CD4-positive, alpha-beta T cell treated with Interleukin-2 at 100 ng/mL for 4 hours (primary cell): ENCODE measurements around the gene KMT2C.

Experiments
- DNase-seq: peaks from one replicate; pipeline ENCODE4 v3.0.0-alpha.2; 2020; ENCODE audit warnings: low spot score

Gene KMT2C

GRCh38 chr7:152203095-152203494 lies 232.7 kb downstream of the KMT2C start:
- no peak for DNase-seq

GRCh38 chr7:152202056-152202455 lies 233.7 kb downstream of the KMT2C start:
- DNase-seq = no peak

DNA sequence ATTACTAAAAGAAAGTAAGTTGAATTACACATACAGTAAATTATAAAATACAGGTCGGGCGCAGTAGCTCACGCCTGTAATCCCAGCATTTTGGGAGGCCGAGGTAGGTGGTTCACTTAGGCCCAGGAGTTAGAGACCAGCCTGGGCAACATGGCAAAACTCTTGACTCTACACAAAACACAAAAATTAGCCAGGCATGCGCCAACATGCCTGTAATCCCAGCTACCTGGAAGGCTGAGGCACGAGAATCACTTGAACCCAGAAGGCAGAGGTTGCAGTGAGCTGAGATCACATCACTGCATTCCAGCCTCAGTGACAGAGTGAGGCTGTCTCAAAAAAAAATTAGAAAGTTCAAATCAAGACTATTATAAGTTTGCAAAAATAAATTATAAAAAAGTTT lies 235.4 kb downstream of the KMT2C start:
- no peak for DNase-seq

DNA sequence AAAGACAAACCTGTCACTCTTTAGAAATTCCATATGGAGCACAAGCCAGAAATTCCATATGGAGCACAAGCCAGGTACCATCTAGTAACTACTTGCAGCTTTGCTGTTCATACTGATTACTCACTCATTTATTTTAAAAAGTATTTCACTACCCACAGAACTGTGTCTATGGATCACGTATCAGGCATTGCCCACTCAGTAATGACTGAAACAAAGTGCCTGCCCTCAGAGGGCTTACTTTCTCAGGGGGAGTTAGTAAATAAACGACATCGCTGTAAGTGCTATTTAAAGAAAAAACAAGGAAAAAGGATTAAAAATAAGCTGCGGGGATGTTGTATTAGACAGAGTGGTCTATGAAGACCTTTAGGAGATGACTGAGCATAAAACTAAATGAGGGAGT lies 239.4 kb downstream of the KMT2C start:
- no peak for DNase-seq

GRCh38 chr7:152193880-152194279 lies 241.9 kb downstream of the KMT2C start:
- DNase-seq = no peak

- no peak for DNase-seq
These were observed 246.7 kb downstream of the KMT2C start for GRCh38 chr7:152189061-152189460.

- no peak for DNase-seq
These were observed 250.2 kb downstream of the KMT2C start for GRCh38 chr7:152185558-152185957.

GRCh38 chr7:152180587-152180986 lies 255.2 kb downstream of the KMT2C start:
- DNase-seq = no peak

- no peak for DNase-seq
These were observed 255.8 kb downstream of the KMT2C start for GRCh38 chr7:152180048-152180447.

DNA sequence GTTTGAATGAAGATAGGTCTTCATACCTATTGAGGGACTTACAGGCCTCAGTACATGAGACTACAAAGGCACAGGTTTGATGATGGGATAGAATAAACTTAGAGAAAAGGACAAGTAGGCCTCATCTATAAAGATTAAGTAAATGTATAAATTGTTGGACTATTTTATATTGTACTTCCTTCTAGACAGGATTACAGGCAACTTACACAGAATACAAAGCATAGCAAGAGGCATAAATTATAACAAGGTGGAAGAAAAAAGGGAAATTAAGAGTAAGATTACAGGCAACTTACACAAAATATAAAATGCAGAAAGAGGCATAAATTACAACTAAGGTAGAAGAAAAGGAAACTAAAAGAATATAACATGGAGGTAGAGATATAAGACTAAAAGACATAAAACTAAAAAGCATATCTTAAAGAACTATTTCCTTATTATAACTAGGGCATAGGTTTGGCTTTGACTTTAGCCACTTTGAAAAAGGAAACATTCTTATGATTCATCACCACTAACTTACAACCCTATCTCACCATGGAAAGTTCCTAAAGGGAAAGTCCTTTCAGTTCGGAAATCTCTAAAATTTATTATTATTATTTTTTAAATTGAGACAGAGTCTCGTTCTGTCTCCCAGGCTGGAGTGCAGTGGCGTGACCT lies 257.3 kb downstream of the KMT2C start:
- DNase-seq = no peak

- no peak for DNase-seq
These were observed 258.0 kb downstream of the KMT2C start for GRCh38 chr7:152177681-152178404.

DNA sequence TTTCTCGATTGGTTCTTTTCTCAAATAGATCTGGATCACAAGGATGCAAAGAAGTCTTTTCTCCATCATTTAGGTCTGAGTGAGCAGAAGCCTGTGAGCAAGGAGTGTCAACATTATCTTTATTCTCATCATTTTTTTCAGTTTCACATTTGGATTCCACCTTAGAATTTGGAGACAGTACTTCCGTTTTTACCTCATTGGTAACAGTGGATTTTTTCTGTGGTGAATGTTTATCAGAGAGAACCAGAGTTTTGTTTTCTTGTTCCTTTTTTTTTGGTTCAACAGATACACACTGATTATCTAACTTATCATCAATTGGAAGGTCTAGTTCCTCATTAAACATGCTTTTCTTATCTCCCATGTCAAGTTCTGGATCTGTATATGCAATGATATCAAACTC lies 259.0 kb downstream of the KMT2C start:
- DNase-seq = no peak

DNA sequence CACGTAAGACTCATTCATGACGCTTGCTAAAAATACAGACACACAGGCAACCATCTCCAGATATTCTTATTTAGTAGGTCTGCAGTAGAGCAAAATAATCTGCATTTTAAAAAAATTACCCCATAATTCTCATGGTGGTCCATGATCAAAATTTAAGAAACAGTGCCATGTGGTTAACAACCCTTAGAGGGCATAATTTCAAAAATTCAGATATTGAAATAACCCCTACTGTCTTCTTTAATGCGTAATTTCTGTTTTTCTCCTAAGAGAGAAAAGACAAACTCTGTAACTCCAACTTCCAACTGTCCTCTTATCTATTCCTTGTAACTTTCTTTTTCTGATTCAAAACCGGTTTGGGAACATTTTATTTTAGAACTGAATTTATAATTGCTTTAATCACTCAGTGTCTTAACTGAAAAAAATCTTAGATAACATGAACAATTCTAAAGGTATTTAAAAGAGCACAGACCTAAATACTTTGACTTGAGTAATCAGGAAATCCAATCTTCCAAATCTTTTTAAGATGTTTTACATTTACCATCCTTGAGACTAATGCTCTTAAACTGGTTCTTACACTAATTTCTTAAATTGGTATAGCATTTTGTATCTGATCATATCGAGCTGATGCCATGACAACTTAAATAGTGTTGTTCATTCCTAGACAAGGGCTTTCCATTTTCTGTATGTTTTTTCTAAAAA lies 262.3 kb downstream of the KMT2C start:
- no peak for DNase-seq

DNA sequence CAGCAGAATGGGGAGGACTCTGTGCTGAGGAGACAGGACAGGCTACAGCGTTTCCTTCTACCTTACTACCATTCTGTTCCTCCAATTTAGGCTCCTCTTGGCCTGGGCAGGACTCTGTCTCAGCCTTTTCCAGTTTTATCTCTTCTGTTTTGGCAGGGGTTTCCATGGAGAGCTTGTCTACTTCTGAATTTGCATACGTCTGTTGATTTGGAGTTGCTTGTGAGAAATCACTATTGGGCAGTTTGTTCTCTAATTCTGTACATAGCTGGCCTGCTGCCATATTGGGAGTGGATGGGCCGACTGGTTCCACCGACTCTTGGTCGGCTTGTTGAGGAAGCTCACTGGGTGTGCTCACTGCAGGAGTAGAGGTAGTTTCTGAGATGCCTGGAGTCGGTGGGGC lies 273.5 kb downstream of the KMT2C start:
- no peak for DNase-seq

- DNase-seq = no peak
These were observed 274.6 kb downstream of the KMT2C start for GRCh38 chr7:152161171-152161570.

DNA sequence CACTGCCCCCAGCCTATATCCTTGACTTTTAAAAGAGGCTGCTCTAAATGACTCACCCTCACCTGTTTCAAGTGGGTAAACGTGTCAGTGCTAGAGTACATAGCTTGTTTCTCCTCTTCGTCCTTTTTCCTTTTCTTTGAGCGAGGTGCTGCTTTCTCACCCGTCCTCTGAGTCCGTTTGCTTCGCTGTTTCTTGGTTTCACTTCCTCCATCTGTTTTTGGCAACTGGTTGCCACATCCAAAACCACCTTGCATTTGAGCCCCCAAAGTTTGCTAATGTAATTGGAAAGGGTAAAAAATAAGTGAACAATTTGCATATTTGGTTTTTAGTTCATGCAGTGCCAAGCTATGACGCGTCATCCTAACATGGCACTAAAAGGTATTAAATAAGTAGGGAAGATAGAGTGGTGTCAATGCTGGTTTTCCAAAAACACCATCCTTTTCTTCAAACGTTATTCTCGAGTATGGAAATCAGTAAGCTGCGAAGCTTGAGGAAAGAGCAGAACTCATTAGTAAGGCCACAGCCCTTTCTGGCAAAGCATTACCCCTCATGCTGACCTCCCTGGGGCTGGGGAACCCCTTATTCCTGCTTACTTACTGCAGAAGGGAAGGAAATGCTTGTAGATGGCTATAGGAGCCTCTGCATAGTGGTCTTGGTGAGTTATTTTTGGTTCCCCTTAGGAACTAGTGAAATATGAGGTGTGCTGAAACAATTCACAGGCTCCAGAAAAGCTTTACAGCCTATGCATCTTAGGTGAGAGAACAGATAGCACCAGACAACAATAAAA lies 276.8 kb downstream of the KMT2C start:
- no peak for DNase-seq

GRCh38 chr7:152152267-152152666 lies 283.5 kb downstream of the KMT2C start:
- DNase-seq = no peak

DNA sequence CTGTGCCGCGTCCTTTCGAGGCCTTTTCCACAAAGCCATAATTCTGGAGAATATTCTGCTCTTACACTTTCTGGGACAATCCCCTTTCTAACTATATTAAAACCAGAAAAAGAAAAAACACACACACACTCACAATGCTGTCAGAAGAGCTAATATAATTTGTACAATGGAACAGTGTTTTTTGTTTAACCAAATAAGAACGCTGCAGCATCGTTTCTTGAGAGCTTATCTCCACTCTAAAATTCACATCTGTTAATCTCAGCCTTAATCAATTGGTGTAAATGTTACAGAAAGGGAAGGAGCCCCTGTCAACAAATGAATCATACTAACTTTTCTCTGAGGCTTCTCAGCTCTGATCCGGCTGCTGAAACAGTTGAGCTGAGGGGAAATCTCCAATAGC lies 286.4 kb downstream of the KMT2C start:
- no peak for DNase-seq

DNA sequence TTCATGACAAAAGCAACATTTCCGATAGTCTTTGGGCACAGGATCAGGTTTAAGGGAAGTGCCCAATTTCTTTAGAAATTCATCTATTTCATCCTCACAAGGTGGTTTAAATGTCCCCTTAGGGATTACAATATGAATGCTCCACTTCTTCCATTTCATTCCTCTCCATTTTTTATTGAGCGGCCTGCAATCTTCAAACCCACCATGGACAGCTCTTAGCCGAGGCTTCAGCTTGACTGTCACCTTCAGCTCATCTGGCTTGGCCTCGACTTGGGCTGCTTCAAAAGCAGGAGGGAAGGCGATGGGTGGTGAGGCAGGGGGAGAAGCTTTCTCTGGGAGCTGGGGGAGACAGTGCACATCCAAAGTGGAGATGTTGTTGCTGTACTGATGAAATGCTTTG lies 287.1 kb downstream of the KMT2C start:
- DNase-seq = no peak

DNA sequence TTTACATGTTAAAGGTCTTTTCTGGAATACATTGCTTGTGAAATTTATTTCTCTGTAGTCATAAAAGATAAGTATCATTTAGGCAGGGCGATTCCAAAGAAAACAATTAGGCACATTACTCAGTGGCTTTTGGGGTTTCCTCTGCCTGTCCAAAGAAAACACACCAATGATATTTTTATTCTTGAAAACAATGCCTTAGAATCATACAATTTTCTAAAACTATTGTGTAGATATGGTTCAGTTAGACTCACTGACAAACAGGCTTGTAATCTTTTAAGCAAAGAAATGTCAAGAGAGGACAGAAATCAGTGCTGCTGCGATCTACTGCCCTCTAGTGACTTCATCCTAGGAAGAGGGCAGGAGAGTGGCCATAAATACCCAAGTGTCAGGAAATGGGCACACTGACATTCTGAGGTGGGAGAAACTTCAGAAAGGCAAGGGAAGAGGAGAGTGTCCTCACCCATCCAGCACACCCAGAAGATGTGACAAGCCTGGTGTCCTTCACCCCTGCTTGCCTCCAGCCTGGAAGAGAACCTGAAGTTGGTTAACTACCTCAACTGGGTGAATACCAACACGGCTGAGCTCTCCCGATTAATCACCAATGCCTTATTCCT lies 289.8 kb downstream of the KMT2C start:
- peak; percentile 46 for DNase-seq

GRCh38 chr7:152144557-152145245 lies 291.1 kb downstream of the KMT2C start:
- DNase-seq = peak; percentile 38
